ENCODE data around the gene MBD1. TPM values are rescaled to one million over a fixed set of nuclear protein-coding genes. Genes with fewer than 3 reads are reported as not detected.

Gene MBD1
- total and polyA plus RNA-seq, 10 of the 15 experiments (the other 5 are each of a cell fraction or from before 2014, with no cell fraction given), result 8.4 to 97.7 (median 59.9) TPM

DNA sequence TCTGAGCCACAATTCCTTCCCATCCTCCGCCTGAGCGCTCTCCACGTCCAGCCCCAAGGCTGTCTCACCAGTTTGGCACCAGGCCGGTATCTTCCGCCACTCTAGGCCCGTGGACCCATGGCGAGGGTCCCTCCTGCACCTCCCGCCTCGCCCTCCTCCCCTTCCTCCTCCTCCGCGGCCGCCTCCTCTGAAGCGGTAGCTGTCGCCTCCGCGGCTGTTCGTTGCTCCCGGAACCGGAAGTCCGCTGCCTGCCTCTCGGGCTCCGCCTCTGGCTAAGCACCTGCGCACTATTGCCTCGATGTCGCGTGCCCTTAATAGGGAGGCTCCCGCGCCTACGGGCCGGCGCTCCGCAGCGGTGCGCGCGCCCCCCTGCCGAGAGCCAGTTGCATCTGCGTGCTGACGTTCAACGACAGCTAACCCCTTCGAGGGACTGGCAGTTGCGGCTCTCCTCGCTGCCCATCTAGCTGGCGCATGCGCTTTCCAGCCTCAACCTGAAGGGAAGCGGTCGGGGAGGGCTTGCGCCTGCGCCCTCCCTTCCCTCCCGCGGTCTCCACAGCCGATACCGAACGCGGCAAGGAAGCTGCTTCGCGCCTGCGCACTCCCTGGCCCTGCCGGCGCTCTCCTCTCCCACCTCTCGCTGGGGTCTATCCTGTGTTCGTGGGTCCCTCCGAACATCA, at the start of gene MBD1 (continued):
- TF ChIP-seq STAT3 (IDR thresholded peaks at IDR 0.05; ENCODE audit: low read depth, low read length), result no peak
- no peak for TF ChIP-seq HDAC6 (IDR thresholded peaks at IDR 0.05; ENCODE audit: unreplicated experiment)
- TF ChIP-seq CEBPB (IDR thresholded peaks at IDR 0.05; ENCODE audit: borderline replicate concordance in 1 of 2, low read depth in 2 of 2, low read length in 2 of 2), result no peak
- no peak for TF ChIP-seq ESRRA (IDR thresholded peaks at IDR 0.05; ENCODE audit: low read length)
- TF ChIP-seq BACH1 (IDR thresholded peaks at IDR 0.05; ENCODE audit: borderline replicate concordance), result peak; percentile 37
- TF ChIP-seq POLR2A (IDR thresholded peaks at IDR 0.05; ENCODE audit: low read depth, low read length), result no peak
- TF ChIP-seq NFIC (IDR thresholded peaks at IDR 0.05; ENCODE audit: low read depth, low read length), result no peak
- no peak for TF ChIP-seq SMC3 (IDR thresholded peaks at IDR 0.05; ENCODE audit: borderline replicate concordance, low read length)
- TF ChIP-seq, protein P1, sequence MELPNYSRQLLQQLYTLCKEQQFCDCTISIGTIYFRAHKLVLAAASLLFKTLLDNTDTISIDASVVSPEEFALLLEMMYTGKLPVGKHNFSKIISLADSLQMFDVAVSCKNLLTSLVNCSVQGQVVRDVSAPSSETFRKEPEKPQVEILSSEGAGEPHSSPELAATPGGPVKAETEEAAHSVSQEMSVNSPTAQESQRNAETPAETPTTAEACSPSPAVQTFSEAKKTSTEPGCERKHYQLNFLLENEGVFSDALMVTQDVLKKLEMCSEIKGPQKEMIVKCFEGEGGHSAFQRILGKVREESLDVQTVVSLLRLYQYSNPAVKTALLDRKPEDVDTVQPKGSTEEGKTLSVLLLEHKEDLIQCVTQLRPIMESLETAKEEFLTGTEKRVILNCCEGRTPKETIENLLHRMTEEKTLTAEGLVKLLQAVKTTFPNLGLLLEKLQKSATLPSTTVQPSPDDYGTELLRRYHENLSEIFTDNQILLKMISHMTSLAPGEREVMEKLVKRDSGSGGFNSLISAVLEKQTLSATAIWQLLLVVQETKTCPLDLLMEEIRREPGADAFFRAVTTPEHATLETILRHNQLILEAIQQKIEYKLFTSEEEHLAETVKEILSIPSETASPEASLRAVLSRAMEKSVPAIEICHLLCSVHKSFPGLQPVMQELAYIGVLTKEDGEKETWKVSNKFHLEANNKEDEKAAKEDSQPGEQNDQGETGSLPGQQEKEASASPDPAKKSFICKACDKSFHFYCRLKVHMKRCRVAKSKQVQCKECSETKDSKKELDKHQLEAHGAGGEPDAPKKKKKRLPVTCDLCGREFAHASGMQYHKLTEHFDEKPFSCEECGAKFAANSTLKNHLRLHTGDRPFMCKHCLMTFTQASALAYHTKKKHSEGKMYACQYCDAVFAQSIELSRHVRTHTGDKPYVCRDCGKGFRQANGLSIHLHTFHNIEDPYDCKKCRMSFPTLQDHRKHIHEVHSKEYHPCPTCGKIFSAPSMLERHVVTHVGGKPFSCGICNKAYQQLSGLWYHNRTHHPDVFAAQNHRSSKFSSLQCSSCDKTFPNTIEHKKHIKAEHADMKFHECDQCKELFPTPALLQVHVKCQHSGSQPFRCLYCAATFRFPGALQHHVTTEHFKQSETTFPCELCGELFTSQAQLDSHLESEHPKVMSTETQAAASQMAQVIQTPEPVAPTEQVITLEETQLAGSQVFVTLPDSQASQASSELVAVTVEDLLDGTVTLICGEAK (IDR thresholded peaks at IDR 0.05; ENCODE audit: borderline replicate concordance), result peak; percentile 93
- peak; percentile 96 for TF ChIP-seq NR2C1 (IDR thresholded peaks at IDR 0.05)
- 0 out of 2 replicates have a peak, but pooled peaks have one; percentile 26 for TF ChIP-seq BCL11A (IDR thresholded peaks at IDR 0.05; ENCODE audit: low read depth, low read length)
- no peak for TF ChIP-seq PAX8 (IDR thresholded peaks at IDR 0.05)
- TF ChIP-seq, protein P2, sequence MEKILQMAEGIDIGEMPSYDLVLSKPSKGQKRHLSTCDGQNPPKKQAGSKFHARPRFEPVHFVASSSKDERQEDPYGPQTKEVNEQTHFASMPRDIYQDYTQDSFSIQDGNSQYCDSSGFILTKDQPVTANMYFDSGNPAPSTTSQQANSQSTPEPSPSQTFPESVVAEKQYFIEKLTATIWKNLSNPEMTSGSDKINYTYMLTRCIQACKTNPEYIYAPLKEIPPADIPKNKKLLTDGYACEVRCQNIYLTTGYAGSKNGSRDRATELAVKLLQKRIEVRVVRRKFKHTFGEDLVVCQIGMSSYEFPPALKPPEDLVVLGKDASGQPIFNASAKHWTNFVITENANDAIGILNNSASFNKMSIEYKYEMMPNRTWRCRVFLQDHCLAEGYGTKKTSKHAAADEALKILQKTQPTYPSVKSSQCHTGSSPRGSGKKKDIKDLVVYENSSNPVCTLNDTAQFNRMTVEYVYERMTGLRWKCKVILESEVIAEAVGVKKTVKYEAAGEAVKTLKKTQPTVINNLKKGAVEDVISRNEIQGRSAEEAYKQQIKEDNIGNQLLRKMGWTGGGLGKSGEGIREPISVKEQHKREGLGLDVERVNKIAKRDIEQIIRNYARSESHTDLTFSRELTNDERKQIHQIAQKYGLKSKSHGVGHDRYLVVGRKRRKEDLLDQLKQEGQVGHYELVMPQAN (conservative IDR thresholded peaks at IDR 0.05), result peak; percentile 65
- peak; percentile 60 for TF ChIP-seq SIX5 (IDR thresholded peaks at IDR 0.05; ENCODE audit: low read depth, low read length, severe bottlenecking)
- TF ChIP-seq TARDBP (IDR thresholded peaks at IDR 0.05; ENCODE audit: borderline replicate concordance), result no peak; the same call in 1 of the 2 replicates
- TF ChIP-seq, protein P3, sequence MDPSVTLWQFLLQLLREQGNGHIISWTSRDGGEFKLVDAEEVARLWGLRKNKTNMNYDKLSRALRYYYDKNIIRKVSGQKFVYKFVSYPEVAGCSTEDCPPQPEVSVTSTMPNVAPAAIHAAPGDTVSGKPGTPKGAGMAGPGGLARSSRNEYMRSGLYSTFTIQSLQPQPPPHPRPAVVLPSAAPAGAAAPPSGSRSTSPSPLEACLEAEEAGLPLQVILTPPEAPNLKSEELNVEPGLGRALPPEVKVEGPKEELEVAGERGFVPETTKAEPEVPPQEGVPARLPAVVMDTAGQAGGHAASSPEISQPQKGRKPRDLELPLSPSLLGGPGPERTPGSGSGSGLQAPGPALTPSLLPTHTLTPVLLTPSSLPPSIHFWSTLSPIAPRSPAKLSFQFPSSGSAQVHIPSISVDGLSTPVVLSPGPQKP (IDR thresholded peaks at IDR 0.05; ENCODE audit: low read depth, low read length), result peak; percentile 89
- TF ChIP-seq, protein P4, sequence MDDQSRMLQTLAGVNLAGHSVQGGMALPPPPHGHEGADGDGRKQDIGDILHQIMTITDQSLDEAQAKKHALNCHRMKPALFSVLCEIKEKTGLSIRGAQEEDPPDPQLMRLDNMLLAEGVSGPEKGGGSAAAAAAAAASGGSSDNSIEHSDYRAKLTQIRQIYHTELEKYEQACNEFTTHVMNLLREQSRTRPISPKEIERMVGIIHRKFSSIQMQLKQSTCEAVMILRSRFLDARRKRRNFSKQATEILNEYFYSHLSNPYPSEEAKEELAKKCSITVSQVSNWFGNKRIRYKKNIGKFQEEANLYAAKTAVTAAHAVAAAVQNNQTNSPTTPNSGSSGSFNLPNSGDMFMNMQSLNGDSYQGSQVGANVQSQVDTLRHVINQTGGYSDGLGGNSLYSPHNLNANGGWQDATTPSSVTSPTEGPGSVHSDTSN (IDR thresholded peaks at IDR 0.05; ENCODE audit: insufficient replicate concordance, low read depth, low read length), result peak; percentile 73
- no peak for TF ChIP-seq BMI1 (IDR thresholded peaks at IDR 0.05; ENCODE audit: borderline replicate concordance)
- peak; percentile 47; the same call in 1 of the 2 replicates for TF ChIP-seq MYB (IDR thresholded peaks at IDR 0.05; ENCODE audit: borderline replicate concordance, low read depth, low read length)
- TF ChIP-seq DPF2 (IDR thresholded peaks at IDR 0.05), result peak; percentile 25
- TF ChIP-seq ETV6 (conservative IDR thresholded peaks at IDR 0.05 in 1 of 2, IDR thresholded peaks at IDR 0.05 in 1 of 2; ENCODE audit: borderline replicate concordance in 1 of 2, low read depth in 1 of 2), result no peak

All from GM12878 (cell line).